Thymus (tissue), 11 donors: Measurements from ENCODE around the gene GABRB1. TPM values are rescaled to one million over a fixed set of nuclear protein-coding genes. Genes with fewer than 3 reads are reported as not detected.

Experiments
- DNase-seq, 9 donors: peaks; one replicate each; pipeline ENCODE4 v3.0.0-alpha.2; 2013; ENCODE audit warnings: low spot score in 9 of 9, low read depth in 6 of 9, missing footprints in 1 of 9
- H3K27ac ChIP-seq, 2 donors: one replicate each; pipeline ENCODE4 v1.5.1; 2013; ENCODE audit warnings: control low read depth in 1 of 2, low read depth in 1 of 2, low read length in 1 of 2, mild to moderate bottlenecking in 1 of 2, moderate library complexity in 1 of 2
- H3K27me3 ChIP-seq, 2 donors: one replicate each; pipeline ENCODE4 v1.5.1; 2013; ENCODE audit warnings: low read length in 1 of 2; ENCODE audit not compliant: control insufficient read depth in 2 of 2, insufficient read depth in 1 of 2
- H3K36me3 ChIP-seq, 2 donors: one replicate each; pipeline ENCODE4 v1.5.1; 2013; ENCODE audit warnings: low read length in 1 of 2, mild to moderate bottlenecking in 1 of 2, moderate library complexity in 1 of 2; ENCODE audit not compliant: control insufficient read depth in 2 of 2, insufficient read depth in 2 of 2
- H3K4me1 ChIP-seq, 2 donors: one replicate each; pipeline ENCODE4 v1.5.1; 2013; ENCODE audit warnings: low read length in 2 of 2; ENCODE audit not compliant: control insufficient read depth in 2 of 2, insufficient read depth in 2 of 2
- H3K4me3 ChIP-seq, 2 donors: one replicate each; pipeline ENCODE4 v1.5.1; 2013; ENCODE audit warnings: low read length in 2 of 2, control low read depth in 1 of 2, mild to moderate bottlenecking in 1 of 2
- H3K9me3 ChIP-seq, 2 donors: one replicate each; pipeline ENCODE4 v1.5.1; 2013; ENCODE audit warnings: low read length in 1 of 2, mild to moderate bottlenecking in 1 of 2; ENCODE audit not compliant: control insufficient read depth in 2 of 2, insufficient read depth in 1 of 2
- WGBS: extraction: QIAGEN DNeasy Blood & Tissue Kit; methylation state at CpG from one replicate; pipeline ENCODE4 v1.1.7; 2013; 5-methylcytosine and 5-hydroxymethylcytosine counted together
- polyA plus RNA-seq: library from polyadenylated mRNA; stranded (reverse); fragments of 200-250 nt; gene quantifications from one replicate; pipeline ENCODE4 v1.2.3, GENCODE V29; 2013
- total RNA-seq: library from RNA; stranded (reverse); fragments of 120-200 nt; gene quantifications from one replicate; pipeline ENCODE4 v1.2.4, GENCODE V29; 2013
- donor health status: healthy.

GABRB1 gene
- total and polyA plus RNA-seq, 2 donors, result under 0.01 to 0.02 TPM

GRCh38 chr4:47207555-47207954, 176.2 kb downstream of the GABRB1 start:
- no peaks in the 10 kb centered on the region for H3K9me3 ChIP-seq
- H3K4me3 ChIP-seq, result no peak overlapping the region
- DNase-seq, result no peak
- WGBS, result 74% methylated on average over 1 of the region's 1 CpG
- H3K4me1 ChIP-seq, result no peaks in the 10 kb centered on the region
- H3K36me3 ChIP-seq, result no peaks in the 10 kb centered on the region
- H3K27me3 ChIP-seq, result no peaks in the 10 kb centered on the region
- no peak overlapping the region for H3K27ac ChIP-seq

- no peaks in the 10 kb centered on the region for H3K36me3 ChIP-seq
- WGBS, result 88% methylated on average over 1 of the region's 1 CpG
- no peaks in the 10 kb centered on the region for H3K4me1 ChIP-seq
- H3K9me3 ChIP-seq, result no peaks in the 10 kb centered on the region
- H3K4me3 ChIP-seq, result no peak overlapping the region
- DNase-seq, result no peak
- H3K27me3 ChIP-seq, result no peaks in the 10 kb centered on the region
- H3K27ac ChIP-seq, result no peak overlapping the region
Observed at GRCh38 chr4:47209833-47210232, 178.5 kb downstream of the GABRB1 start.

- Histone ChIP-seq H3K4me1 (no peaks in the 10 kb centered on the region), H3K27me3 (no peaks in the 10 kb centered on the region), H3K4me3 (no peak overlapping the region), H3K9me3 (no peaks in the 10 kb centered on the region), H3K27ac (no peak overlapping the region), H3K36me3 (no peaks in the 10 kb centered on the region)
- DNase-seq, result no peak
- 77% methylated on average over 3 of the region's 3 CpGs for WGBS
Observed at GRCh38 chr4:47210828-47211227, 179.5 kb downstream of the GABRB1 start.

- no peaks in the 10 kb centered on the region for H3K4me1 ChIP-seq
- no peak overlapping the region for H3K4me3 ChIP-seq
- H3K27me3 ChIP-seq, result no peaks in the 10 kb centered on the region
- H3K36me3 ChIP-seq, result no peaks in the 10 kb centered on the region
- 95% methylated on average over 2 of the region's 2 CpGs for WGBS
- H3K27ac ChIP-seq, result no peak overlapping the region
- no peaks in the 10 kb centered on the region for H3K9me3 ChIP-seq
- no peak for DNase-seq
Observed at GRCh38 chr4:47213106-47213505, 181.7 kb downstream of the GABRB1 start.

- WGBS, result 97% methylated on average over 1 of the region's 1 CpG
- Histone ChIP-seq H3K27ac (no peak overlapping the region), H3K4me3 (no peak overlapping the region), H3K9me3 (no peaks in the 10 kb centered on the region), H3K4me1 (no peaks in the 10 kb centered on the region), H3K27me3 (no peaks in the 10 kb centered on the region), H3K36me3 (no peaks in the 10 kb centered on the region)
- DNase-seq, result no peak
Observed at GRCh38 chr4:47213539-47213938, 182.2 kb downstream of the GABRB1 start.

GRCh38 chr4:47213971-47214370, 182.6 kb downstream of the GABRB1 start:
- Histone ChIP-seq H3K4me1 (no peaks in the 10 kb centered on the region), H3K36me3 (no peaks in the 10 kb centered on the region), H3K4me3 (no peak overlapping the region), H3K9me3 (no peaks in the 10 kb centered on the region), H3K27me3 (no peaks in the 10 kb centered on the region), H3K27ac (no peak overlapping the region)
- WGBS, result 75% methylated on average over 3 of the region's 3 CpGs
- no peak for DNase-seq

- no peak for DNase-seq
- Histone ChIP-seq H3K27me3 (no peaks in the 10 kb centered on the region), H3K27ac (no peak overlapping the region), H3K4me1 (no peaks in the 10 kb centered on the region), H3K4me3 (no peak overlapping the region), H3K36me3 (no peaks in the 10 kb centered on the region), H3K9me3 (no peaks in the 10 kb centered on the region)
- 37% methylated on average over 1 of the region's 1 CpG for WGBS
Observed at GRCh38 chr4:47215759-47216158, 184.4 kb downstream of the GABRB1 start.

GRCh38 chr4:47217291-47217690, 185.9 kb downstream of the GABRB1 start:
- DNase-seq, result no peak
- 75% methylated on average over 1 of the region's 1 CpG for WGBS
- H3K27me3 ChIP-seq, result no peaks in the 10 kb centered on the region
- no peak overlapping the region for H3K27ac ChIP-seq
- H3K36me3 ChIP-seq, result no peaks in the 10 kb centered on the region
- H3K4me3 ChIP-seq, result no peak overlapping the region
- H3K4me1 ChIP-seq, result no peaks in the 10 kb centered on the region
- H3K9me3 ChIP-seq, result no peaks in the 10 kb centered on the region

GRCh38 chr4:47217884-47218283, 186.5 kb downstream of the GABRB1 start:
- no peaks in the 10 kb centered on the region for H3K36me3 ChIP-seq
- H3K4me3 ChIP-seq, result no peak overlapping the region
- no peaks in the 10 kb centered on the region for H3K4me1 ChIP-seq
- no peak for DNase-seq
- H3K9me3 ChIP-seq, result no peaks in the 10 kb centered on the region
- H3K27me3 ChIP-seq, result no peaks in the 10 kb centered on the region
- H3K27ac ChIP-seq, result no peak overlapping the region
- WGBS, result 87% methylated on average over 1 of the region's 1 CpG

GRCh38 chr4:47218631-47219030, 187.3 kb downstream of the GABRB1 start:
- Histone ChIP-seq H3K27me3 (no peaks in the 10 kb centered on the region), H3K4me1 (no peaks in the 10 kb centered on the region), H3K36me3 (no peaks in the 10 kb centered on the region), H3K27ac (no peak overlapping the region), H3K4me3 (no peak overlapping the region), H3K9me3 (no peaks in the 10 kb centered on the region)
- DNase-seq, result no peak
- WGBS, result 97% methylated on average over 1 of the region's 1 CpG
